GM19193 (cell line): ENCODE data around the gene TRIM38.

Experiments
- POLR2A ChIP-seq: IDR thresholded peaks from 4 replicates; pipeline ENCODE4 v1.6.1; 2011; ENCODE audit not compliant: insufficient read depth, insufficient read length; ENCODE audit errors: extremely low read depth

Gene TRIM38

GRCh38 chr6:26016245-26016962, 53.8 kb downstream of the TRIM38 start:
- no peak for TF ChIP-seq POLR2A

- TF ChIP-seq POLR2A = no peak
Measured at GRCh38 chr6:26016963-26017631, 54.5 kb downstream of the TRIM38 start.

DNA sequence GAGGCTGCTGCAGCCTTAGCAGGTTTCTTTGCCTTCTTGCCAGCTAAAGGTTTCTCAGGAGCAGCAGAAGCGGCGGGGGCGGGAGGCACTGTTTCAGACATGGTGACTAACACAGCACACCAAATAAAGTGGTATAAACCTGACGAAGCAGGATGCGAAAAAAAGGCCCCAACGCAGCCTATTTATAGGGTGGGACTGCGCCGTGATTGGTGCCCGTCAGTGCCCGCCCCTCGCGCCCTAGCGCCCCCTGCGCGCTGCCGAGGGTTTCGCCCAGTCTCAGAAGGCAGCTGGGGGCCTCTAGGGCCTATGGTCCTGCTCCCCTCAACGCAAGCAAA, 55.0 kb downstream of the TRIM38 start:
- peak; percentile 42 for TF ChIP-seq POLR2A

GRCh38 chr6:26019261-26019830, 56.7 kb downstream of the TRIM38 start:
- TF ChIP-seq POLR2A = no peak

GRCh38 chr6:26019967-26020328, 57.3 kb downstream of the TRIM38 start:
- no peak for TF ChIP-seq POLR2A

DNA sequence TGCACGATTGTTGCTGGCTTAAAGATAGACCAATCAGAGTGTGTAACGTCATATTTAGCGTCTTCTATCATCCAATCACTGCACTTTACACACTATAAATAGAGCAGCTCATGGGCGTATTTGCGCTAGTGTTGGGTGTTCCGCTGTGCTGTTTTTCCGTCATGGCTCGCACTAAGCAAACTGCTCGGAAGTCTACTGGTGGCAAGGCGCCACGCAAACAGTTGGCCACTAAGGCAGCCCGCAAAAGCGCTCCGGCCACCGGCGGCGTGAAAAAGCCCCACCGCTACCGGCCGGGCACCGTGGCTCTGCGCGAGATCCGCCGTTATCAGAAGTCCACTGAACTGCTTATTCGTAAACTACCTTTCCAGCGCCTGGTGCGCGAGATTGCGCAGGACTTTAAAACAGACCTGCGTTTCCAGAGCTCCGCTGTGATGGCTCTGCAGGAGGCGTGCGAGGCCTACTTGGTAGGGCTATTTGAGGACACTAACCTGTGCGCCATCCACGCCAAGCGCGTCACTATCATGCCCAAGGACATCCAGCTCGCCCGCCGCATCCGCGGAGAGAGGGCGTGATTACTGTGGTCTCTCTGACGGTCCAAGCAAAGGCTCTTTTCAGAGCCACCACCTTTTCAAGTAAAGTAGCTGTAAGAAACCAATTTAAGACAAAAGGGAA, 57.9 kb downstream of the TRIM38 start:
- peak; percentile 100 for TF ChIP-seq POLR2A

DNA sequence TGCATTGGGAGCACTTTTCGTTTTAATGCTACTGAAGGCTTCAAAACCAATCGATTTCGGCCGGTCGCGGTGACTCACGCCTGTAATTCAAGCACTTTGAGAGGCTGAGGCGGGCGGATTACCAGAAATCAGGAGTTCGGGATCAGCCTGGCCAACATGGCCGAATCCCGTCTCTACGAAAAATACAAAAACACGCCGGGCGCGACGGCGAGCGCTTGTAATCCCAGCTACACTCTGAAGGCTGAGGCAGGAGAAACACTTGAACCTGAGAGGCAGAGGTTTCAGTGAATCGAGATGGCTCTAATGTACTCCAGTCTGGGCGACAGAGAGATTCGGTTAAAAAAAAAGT, 58.4 kb downstream of the TRIM38 start:
- no peak for TF ChIP-seq POLR2A

DNA sequence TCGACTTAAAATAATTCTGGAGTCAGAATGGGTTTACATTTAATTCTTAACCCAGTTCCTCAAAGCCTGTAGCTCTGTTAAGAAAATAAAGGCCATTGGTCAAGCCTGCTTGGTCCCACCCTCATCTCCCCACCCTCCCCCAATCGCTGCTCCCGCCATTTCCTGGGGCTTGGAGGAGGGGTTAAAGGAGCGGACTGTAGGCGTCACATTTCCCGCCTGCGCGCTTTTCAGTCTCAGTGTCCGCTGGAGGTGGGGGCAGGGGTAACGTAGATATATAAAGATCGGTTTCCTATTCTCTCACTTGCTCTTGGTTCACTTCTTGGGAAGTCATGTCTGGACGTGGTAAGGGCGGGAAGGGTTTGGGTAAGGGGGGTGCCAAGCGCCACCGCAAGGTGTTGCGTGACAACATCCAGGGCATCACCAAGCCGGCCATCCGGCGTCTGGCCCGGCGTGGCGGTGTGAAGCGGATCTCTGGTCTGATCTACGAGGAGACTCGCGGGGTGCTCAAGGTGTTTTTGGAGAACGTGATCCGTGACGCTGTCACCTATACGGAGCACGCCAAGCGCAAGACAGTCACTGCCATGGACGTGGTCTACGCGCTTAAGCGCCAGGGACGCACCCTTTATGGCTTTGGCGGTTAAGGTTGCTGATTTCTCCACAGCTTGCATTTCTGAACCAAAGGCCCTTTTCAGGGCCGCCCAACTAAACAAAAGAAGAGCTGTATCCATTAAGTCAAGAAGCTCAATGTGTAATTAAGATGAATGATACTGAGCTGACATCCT, 58.9 kb downstream of the TRIM38 start:
- peak; percentile 97 for TF ChIP-seq POLR2A

DNA sequence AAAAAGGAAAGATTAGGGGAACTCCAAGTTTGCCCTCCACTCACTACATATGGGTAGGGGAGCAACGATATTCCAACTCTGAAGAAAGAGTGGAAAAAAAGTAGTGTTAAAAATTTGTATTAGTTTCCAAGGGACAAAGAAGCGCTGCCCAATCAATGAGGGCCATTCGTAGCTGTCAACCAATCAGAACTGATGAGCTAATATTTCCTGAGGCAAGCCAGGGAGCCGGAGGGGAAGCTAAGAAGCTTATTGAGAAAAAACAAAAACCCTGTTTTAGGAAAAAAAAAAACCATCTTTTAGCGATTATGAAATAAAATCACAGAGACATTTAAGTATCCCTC, 59.5 kb downstream of the TRIM38 start:
- TF ChIP-seq POLR2A = no peak

GRCh38 chr6:26022737-26023136, 60.1 kb downstream of the TRIM38 start:
- TF ChIP-seq POLR2A = no peak

GRCh38 chr6:26024651-26025046, 62.0 kb downstream of the TRIM38 start:
- no peak for TF ChIP-seq POLR2A

DNA sequence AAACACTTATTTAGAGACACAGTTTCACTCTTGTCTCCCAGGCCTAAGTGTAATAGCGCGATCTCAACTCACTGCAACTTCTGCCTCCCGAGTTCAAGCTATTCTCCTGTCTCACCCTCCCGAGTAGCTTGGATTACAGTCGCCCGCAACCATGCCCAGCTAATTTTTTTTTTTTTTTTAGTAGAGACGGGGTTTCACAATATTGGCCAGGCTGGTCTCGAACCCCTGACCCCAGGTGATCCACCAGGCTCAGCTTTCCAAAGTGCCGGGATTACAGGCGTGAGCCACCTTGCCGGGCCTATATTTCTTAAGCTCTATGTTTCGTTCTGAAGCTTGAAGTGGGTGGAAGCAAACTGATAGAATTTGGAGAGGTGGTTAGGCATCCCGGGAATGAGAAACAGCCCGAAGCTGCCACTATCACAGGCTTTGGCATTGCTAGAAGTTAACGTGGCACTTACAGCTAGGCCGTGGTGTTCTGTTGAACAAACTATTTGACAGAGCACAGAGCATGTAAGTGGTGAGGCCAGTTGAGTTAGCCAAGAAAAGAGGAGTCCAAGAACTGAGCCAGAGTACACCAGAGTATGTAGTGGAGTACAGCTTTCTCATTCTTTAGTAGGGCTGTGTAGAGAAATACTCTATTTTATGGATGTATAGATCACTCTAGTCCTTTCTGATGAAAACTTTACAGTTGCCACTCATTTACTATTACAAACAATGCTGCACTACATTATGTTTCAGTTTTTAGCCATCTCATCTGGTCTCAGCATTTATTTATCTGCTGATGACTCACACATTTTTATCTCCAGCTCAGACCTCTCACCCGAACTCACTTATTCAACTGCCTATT, 62.7 kb downstream of the TRIM38 start:
- no peak for TF ChIP-seq POLR2A

DNA sequence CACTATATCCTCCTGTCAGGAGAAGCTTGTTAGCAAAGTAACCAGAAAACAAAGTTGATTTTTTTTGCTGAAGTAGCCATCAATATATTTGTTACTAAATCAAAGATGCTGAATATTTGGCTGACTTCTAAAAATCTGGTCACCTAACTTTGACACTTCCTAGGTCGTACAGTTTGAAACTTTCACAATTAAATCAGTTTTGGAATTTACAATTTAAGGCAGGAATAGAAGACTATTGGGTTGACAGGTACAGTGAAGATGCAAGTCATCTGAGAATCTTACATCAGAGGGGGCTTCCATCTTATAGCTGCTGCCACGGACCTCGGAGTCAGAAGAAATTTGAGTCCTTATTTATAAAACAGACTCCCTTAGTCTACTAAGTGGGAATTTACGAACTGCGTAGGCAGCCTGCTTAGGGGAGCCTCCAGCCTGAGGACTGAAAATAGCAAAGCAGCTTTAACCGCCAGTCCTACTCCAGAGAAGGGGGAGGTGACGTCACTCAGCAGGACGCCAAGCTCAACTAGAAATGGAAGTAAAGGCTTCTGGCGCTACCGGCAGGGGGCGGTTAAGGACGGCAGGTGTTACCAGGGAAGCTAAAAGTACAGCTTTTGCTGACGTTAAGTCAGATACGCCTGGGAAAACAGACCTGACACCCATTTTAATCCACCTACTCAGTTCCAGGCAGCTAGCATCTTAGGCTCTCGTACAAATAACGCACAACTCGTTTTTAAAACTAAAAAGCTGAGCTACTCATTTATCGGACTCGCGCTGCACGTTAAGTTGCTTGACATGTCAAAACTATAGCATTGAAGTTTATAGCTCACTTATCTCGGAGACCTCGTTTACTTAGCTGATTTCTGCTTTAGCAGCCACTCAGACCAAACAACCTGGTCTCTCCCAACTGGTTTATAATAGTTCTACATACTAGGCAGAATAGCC, 63.6 kb downstream of the TRIM38 start:
- TF ChIP-seq POLR2A = peak; percentile 9

DNA sequence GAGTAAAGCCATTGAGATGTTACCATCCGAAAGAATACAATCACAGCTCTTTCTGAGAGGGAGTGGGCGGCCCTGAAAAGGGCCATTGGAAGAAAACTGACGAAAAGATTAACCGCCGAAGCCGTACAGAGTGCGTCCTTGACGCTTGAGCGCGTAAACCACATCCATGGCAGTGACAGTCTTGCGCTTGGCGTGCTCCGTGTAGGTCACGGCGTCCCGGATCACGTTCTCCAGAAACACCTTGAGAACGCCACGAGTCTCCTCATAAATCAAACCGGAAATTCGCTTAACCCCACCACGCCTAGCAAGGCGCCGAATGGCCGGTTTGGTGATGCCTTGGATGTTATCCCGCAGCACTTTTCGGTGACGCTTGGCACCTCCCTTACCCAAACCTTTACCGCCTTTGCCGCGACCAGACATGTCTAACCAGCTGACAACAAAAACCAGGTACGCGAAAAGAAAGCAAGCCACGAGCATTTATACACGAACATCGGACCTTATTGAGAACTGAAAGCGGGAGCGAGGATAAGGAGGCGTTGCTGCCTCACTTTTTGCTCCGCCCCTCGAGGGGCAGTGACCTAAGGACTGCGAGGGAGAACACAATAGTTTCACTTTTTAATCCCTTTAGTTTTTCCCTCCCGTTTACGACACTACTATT, 64.4 kb downstream of the TRIM38 start:
- peak; percentile 100 for TF ChIP-seq POLR2A
